Neutrophil (primary cell): ENCODE results near the gene AMER3.

ENCODE experiments used
- H3K27ac ChIP-seq: fragments of 200-600 bp; sonication (generic); 2 replicates; pipeline ENCODE4 v1.5.1; 2016; ENCODE audit warnings: mild to moderate bottlenecking, moderate library complexity
- H3K27me3 ChIP-seq: fragments of 200-600 bp; sonication (generic); 2 replicates; pipeline ENCODE4 v1.6.0; 2016; ENCODE audit warnings: mild to moderate bottlenecking
- H3K36me3 ChIP-seq: fragments of 200-600 bp; sonication (generic); 2 replicates; pipeline ENCODE4 v1.5.1; 2017
- H3K4me1 ChIP-seq, 2 experiments: fragments of 200-600 bp in 1 of 2; sonication (generic) in 1 of 2; 1 replicate in 1 of 2; 2 replicates in 1 of 2; pipeline versions ENCODE4 v1.5.1 to v1.6.1; 2013 to 2016; ENCODE audit warnings: low read depth in 1 of 2, low read length in 1 of 2, mild to moderate bottlenecking in 1 of 2, moderate library complexity in 1 of 2; ENCODE audit not compliant: control insufficient read depth in 1 of 2, insufficient read depth in 1 of 2
- H3K4me3 ChIP-seq, 2 experiments: fragments of 200-600 bp in 1 of 2; sonication (generic) in 1 of 2; 1 replicate in 1 of 2; 2 replicates in 1 of 2; pipeline ENCODE4 v1.5.1; 2013 to 2016; ENCODE audit warnings: low read depth in 1 of 2, low read length in 1 of 2, mild to moderate bottlenecking in 1 of 2, moderate library complexity in 1 of 2
- H3K9me3 ChIP-seq: fragments of 200-600 bp; sonication (generic); 2 replicates; pipeline ENCODE4 v1.5.1; 2016
- CTCF ChIP-seq: fragments of 200-600 bp; sonication (generic); IDR thresholded peaks from 2 replicates; pipeline ENCODE4 v1.5.1; 2016; ENCODE audit warnings: antibody characterized with exemption

Gene AMER3

DNA sequence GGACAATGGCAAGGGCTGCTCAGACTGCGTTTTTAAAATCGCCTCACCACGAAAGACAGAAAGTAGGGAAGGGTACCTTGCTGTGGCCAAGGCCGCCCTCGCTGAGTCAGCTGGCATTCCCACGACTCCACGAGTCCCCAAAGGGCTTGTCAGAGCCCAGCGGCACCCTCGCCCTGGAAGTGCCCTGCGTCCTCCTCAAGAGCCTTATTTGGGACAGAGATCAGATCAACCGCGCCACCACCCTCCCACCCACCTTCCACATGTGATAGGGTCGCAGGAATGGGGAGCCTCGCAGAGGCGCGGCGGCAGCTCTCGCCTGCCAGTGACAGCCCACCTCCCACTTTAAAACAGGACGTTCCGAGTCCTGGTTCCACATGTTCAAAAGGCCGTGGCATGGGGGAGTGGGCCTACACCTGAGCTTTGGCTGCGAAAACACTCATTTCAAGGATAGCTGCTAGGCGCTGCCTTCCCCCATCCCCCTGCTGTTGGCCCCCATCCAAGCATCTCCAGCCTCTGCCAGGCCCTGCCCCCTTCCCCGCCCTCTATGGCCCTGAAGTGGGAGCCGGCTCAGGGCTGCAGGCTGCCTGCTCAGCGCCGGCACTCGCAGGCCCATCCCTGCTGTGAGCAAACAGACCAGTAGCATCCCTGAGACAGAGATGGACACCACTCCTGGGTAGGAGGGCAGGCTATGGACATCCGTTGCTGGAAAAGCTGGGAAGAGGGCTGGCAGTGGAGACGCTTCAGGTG lies 43.3 kb downstream of the AMER3 start:
- H3K36me3 ChIP-seq = no peaks in the 10 kb centered on the region
- H3K4me3 ChIP-seq = peak overlapping the region; percentile 60 to 74
- no peaks in the 10 kb centered on the region for H3K9me3 ChIP-seq
- peaks cover 44% of the 10 kb centered on the region for H3K27me3 ChIP-seq
- TF ChIP-seq CTCF = no peak
- peaks cover 10 to 13% of the 10 kb centered on the region in 2 experiments for H3K4me1 ChIP-seq
- no peak overlapping the region for H3K27ac ChIP-seq

DNA sequence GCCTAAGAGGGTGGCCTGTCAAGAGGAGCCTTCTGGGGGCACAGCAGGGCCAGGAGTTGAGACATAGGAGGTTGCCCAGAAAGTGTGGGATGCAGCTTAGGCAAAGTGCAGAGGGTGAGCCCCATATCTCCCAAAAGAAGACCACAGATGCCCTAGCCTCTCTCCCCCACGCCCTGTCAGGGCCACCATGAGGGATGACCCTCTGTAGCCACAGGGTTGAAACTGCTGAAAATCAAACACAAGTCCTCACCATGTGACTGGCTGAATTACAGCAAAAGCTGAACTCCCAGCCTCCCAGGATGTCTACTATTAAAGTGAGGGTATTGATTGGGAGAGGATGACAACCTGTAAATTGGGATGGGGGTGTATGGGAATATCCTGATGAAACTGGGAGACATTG lies 44.0 kb downstream of the AMER3 start:
- H3K27me3 ChIP-seq = peaks cover 41% of the 10 kb centered on the region
- H3K4me1 ChIP-seq = peaks cover 10 to 13% of the 10 kb centered on the region in 2 experiments
- no peak overlapping the region for H3K4me3 ChIP-seq
- no peaks in the 10 kb centered on the region for H3K9me3 ChIP-seq
- H3K27ac ChIP-seq = no peak overlapping the region
- H3K36me3 ChIP-seq = no peaks in the 10 kb centered on the region
- TF ChIP-seq CTCF = no peak

DNA sequence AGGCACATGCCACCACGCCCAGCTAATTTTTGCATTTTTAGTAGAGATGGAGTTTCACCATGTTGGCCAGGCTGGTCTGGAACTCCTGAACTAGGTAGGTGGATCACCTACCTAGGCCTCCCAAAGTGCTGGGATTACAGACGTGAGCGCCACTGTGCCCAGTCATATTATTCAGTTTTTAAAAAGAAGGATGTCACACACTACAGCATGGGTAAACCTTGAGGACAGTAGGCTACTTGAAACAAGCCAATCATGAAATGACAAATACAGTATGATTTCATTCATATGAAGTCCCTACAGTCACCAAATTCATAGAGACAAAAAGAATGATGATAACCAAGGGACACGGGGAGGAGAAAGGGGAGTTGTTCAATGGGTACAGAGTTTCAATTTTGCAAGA lies 50.3 kb downstream of the AMER3 start:
- no peak for TF ChIP-seq CTCF
- Histone ChIP-seq H3K36me3 (no peaks in the 10 kb centered on the region), H3K27me3 (peaks cover 25% of the 10 kb centered on the region)

DNA sequence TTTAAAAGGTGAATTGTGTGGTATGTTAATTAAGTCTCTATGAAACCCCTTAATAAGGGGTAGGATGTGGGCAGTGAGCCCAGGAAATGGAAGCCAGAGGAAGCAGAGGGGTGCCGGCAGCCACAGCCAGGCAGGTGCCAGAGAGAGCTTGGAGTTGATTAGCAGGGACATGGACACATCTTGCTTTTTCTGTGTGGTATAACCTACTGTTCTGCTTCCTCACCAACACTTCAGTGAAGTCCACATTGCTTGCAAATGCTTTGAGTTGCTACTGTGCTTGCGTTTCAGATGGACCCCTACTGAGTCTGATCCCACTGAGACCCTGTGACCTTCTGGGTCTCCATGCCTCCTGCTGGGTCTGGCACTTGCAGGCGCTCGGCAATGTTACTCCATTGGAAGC lies 51.0 kb downstream of the AMER3 start:
- H3K36me3 ChIP-seq = no peaks in the 10 kb centered on the region
- H3K27me3 ChIP-seq = peaks cover 25% of the 10 kb centered on the region
- H3K27ac ChIP-seq = no peak overlapping the region
- H3K9me3 ChIP-seq = no peaks in the 10 kb centered on the region
- no peak overlapping the region for H3K4me3 ChIP-seq
- no peak for TF ChIP-seq CTCF
- H3K4me1 ChIP-seq = no peaks in the 10 kb centered on the region

More for the DNA sequence above, 50.3 kb downstream of the AMER3 start:
- Histone ChIP-seq H3K4me1 (no peaks in the 10 kb centered on the region), H3K9me3 (no peaks in the 10 kb centered on the region), H3K4me3 (no peak overlapping the region), H3K27ac (no peak overlapping the region)

- Histone ChIP-seq H3K4me3 (no peak overlapping the region), H3K4me1 (no peaks in the 10 kb centered on the region), H3K9me3 (no peaks in the 10 kb centered on the region), H3K27me3 (peaks cover 30% of the 10 kb centered on the region), H3K36me3 (no peaks in the 10 kb centered on the region), H3K27ac (no peak overlapping the region)
- no peak for TF ChIP-seq CTCF
Observed at GRCh38 chr2:130807659-130808385, 52.5 kb downstream of the AMER3 start.
